KMS-11 (cell line): Measurements from ENCODE around the gene HHAT.
"Not testable (repeated sequence)": the region's sequence is repeated elsewhere in the genome, so short reads cannot be mapped to it uniquely, and the experiment has no call there.

Source experiments
- H2AFZ ChIP-seq: fragments of 200-600 bp; sonication (generic); 2 replicates; pipeline ENCODE4 v1.6.1; 2016; ENCODE audit warnings: antibody characterized with exemption, mixed run types, low read depth
- H3K27ac ChIP-seq: fragments of 200-600 bp; sonication (generic); 2 replicates; pipeline ENCODE4 v1.6.1; 2016; ENCODE audit warnings: mild to moderate bottlenecking, mixed run types
- H3K27me3 ChIP-seq: fragments of 200-600 bp; sonication (generic); 2 replicates; pipeline ENCODE4 v1.6.1; 2017; ENCODE audit warnings: mild to moderate bottlenecking, low read depth, mixed run types, moderate library complexity; ENCODE audit not compliant: insufficient read depth
- H3K36me3 ChIP-seq: fragments of 200-600 bp; sonication (generic); 2 replicates; pipeline ENCODE4 v1.6.1; 2017; ENCODE audit warnings: mild to moderate bottlenecking, mixed run types; ENCODE audit not compliant: insufficient read depth
- H3K4me1 ChIP-seq: fragments of 200-600 bp; sonication (generic); 2 replicates; pipeline ENCODE4 v1.6.1; 2016; ENCODE audit warnings: mild to moderate bottlenecking, low read depth, mixed run types; ENCODE audit not compliant: poor library complexity, severe bottlenecking
- H3K4me2 ChIP-seq: fragments of 200-600 bp; sonication (generic); 2 replicates; pipeline ENCODE4 v1.7.0; 2016; ENCODE audit warnings: mild to moderate bottlenecking, mixed run types
- H3K4me3 ChIP-seq: fragments of 200-600 bp; sonication (generic); IDR thresholded peaks from 2 replicates; pipeline ENCODE4 v1.6.1; 2017; ENCODE audit warnings: low read depth, low read length, mixed read lengths; ENCODE audit not compliant: insufficient read depth
- H3K79me2 ChIP-seq: fragments of 200-600 bp; sonication (generic); 2 replicates; pipeline ENCODE4 v1.6.1; 2016; ENCODE audit warnings: low read depth, mixed run types; ENCODE audit not compliant: insufficient read depth
- H3K9ac ChIP-seq: fragments of 200-600 bp; sonication (generic); 2 replicates; pipeline ENCODE4 v1.6.1; 2016; ENCODE audit warnings: mild to moderate bottlenecking, mixed run types
- H4K20me1 ChIP-seq: fragments of 200-600 bp; sonication (generic); 2 replicates; pipeline ENCODE4 v1.6.1; 2016; ENCODE audit warnings: mild to moderate bottlenecking, mixed run types; ENCODE audit not compliant: insufficient read depth
- TF ChIP-seq, protein P1 (sequence below): fragments of 200-600 bp; sonication (generic); conservative IDR thresholded peaks from 2 replicates; pipeline ENCODE4 v1.6.1; 2017; ENCODE audit warnings: low read depth, mild to moderate bottlenecking, antibody characterized with exemption, low read length, moderate library complexity, mixed read lengths

Gene HHAT

GRCh38 chr1:210655511-210655910, 326.8 kb downstream of the HHAT start:
- Histone ChIP-seq H4K20me1 (no peaks in the 10 kb centered on the region), H3K4me2 (no peak overlapping the region)
- TF ChIP-seq, protein P1, sequence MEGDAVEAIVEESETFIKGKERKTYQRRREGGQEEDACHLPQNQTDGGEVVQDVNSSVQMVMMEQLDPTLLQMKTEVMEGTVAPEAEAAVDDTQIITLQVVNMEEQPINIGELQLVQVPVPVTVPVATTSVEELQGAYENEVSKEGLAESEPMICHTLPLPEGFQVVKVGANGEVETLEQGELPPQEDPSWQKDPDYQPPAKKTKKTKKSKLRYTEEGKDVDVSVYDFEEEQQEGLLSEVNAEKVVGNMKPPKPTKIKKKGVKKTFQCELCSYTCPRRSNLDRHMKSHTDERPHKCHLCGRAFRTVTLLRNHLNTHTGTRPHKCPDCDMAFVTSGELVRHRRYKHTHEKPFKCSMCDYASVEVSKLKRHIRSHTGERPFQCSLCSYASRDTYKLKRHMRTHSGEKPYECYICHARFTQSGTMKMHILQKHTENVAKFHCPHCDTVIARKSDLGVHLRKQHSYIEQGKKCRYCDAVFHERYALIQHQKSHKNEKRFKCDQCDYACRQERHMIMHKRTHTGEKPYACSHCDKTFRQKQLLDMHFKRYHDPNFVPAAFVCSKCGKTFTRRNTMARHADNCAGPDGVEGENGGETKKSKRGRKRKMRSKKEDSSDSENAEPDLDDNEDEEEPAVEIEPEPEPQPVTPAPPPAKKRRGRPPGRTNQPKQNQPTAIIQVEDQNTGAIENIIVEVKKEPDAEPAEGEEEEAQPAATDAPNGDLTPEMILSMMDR = no peak

GRCh38 chr1:210657806-210658205, 329.1 kb downstream of the HHAT start:
- Histone ChIP-seq H2AFZ (no peak overlapping the region), H3K9ac (no peak overlapping the region), H3K27me3 (no peaks in the 10 kb centered on the region), H3K27ac (no peak overlapping the region), H3K4me1 (no peaks in the 10 kb centered on the region), H3K4me3 (no peak overlapping the region), H3K4me2 (no peak overlapping the region), H3K79me2 (no peaks in the 10 kb centered on the region), H4K20me1 (no peaks in the 10 kb centered on the region), H3K36me3 (no peaks in the 10 kb centered on the region)
- TF ChIP-seq, protein P1 = no peak

More at GRCh38 chr1:210655511-210655910, 326.8 kb downstream of the HHAT start:
- Histone ChIP-seq H2AFZ (no peak overlapping the region), H3K9ac (no peak overlapping the region), H3K4me1 (no peaks in the 10 kb centered on the region), H3K4me3 (no peak overlapping the region), H3K27ac (no peak overlapping the region), H3K36me3 (no peaks in the 10 kb centered on the region), H3K27me3 (no peaks in the 10 kb centered on the region), H3K79me2 (no peaks in the 10 kb centered on the region)

- not testable (repeated sequence) for H3K79me2 ChIP-seq, H2AFZ ChIP-seq, H3K4me3 ChIP-seq, H3K27me3 ChIP-seq, H3K9ac ChIP-seq, H3K4me2 ChIP-seq, H3K27ac ChIP-seq, H3K4me1 ChIP-seq, H3K36me3 ChIP-seq, H4K20me1 ChIP-seq
These were observed 332.8 kb downstream of the HHAT start for GRCh38 chr1:210661520-210661919.

DNA sequence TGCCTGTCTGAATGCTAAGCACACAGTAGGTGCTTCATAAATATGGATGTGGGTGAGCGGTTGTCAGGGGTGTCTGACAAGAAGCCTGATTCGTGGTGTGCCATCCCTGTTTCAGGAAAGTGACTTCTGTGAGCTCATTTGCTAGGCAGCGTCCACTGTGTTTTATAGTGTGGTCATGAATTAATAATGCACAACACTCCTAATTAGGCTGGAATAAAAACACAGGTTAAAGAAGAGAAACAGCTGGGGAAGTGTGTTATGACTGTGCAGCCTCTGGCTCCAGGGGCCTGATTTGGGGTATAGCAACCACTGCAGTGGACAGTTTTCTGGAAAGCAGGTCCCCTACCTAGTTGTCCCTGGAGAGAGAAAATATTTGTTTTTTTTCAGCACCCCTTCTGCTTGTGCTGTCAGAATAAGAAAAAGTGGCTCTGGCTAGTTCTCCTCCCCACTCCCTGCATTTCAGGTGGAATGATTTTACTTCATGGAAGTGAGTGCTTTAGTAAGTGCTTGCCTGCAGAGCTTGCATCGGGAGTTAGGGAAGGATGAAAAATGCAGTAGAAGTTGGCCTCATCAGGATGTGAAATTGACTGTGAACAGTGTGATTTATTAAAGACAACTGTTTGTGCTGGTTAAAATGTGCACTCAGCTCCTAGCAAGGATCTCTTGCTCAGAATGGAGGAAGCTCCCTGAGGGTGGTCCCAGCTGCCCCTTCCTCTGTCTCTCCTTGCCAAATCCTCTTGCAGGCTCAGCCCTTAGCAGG, 333.8 kb downstream of the HHAT start:
- TF ChIP-seq, protein P1 = no peak
- H3K79me2 ChIP-seq = no peaks in the 10 kb centered on the region
- no peak overlapping the region for H3K9ac ChIP-seq
- H3K27ac ChIP-seq = no peak overlapping the region
- H3K4me3 ChIP-seq = no peak overlapping the region
- no peak overlapping the region for H2AFZ ChIP-seq
- peaks cover 4% of the 10 kb centered on the region for H3K4me1 ChIP-seq
- no peaks in the 10 kb centered on the region for H3K27me3 ChIP-seq
- H3K4me2 ChIP-seq = no peak overlapping the region
- H3K36me3 ChIP-seq = no peaks in the 10 kb centered on the region
- no peaks in the 10 kb centered on the region for H4K20me1 ChIP-seq
